HG02623 (cell line): ENCODE measurements around the gene MEF2C.
A peak's percentile ranks its signal among the peaks of the same experiment; 100 is the strongest.

Experiments
- ATAC-seq: cut with Tn5 transposase; IDR thresholded peaks from one replicate; pipeline ENCODE4 v1.9.1; 2021; ENCODE audit warnings: moderate library complexity; ENCODE audit not compliant: unreplicated experiment

Gene MEF2C

GRCh38 chr5:88677376-88677895 is 205.5 kb downstream of the MEF2C start:
- ATAC-seq, result no peak

GRCh38 chr5:88676637-88677375 is 206.2 kb downstream of the MEF2C start:
- ATAC-seq, result no peak

- ATAC-seq, result peak; percentile 39
Measured at GRCh38 chr5:88675708-88676636, 207.0 kb downstream of the MEF2C start.

- peak; percentile 7 for ATAC-seq
Measured at GRCh38 chr5:88675168-88675707, 207.7 kb downstream of the MEF2C start.

- ATAC-seq, result peak; percentile 60
Measured at GRCh38 chr5:88674356-88675167, 208.4 kb downstream of the MEF2C start.

GRCh38 chr5:88673253-88674105 is 209.5 kb downstream of the MEF2C start:
- no peak for ATAC-seq

GRCh38 chr5:88672644-88673252 is 210.2 kb downstream of the MEF2C start:
- no peak for ATAC-seq

GRCh38 chr5:88671505-88672499 is 211.2 kb downstream of the MEF2C start:
- ATAC-seq, result no peak

GRCh38 chr5:88671106-88671504 is 211.9 kb downstream of the MEF2C start:
- ATAC-seq, result no peak

- no peak for ATAC-seq
Measured at GRCh38 chr5:88670461-88670860, 212.5 kb downstream of the MEF2C start.

GRCh38 chr5:88669371-88670050 is 213.5 kb downstream of the MEF2C start:
- ATAC-seq, result no peak

GRCh38 chr5:88667496-88668201 is 215.3 kb downstream of the MEF2C start:
- peak; percentile 6 for ATAC-seq
